ENCODE measurements around the gene PRTN3. TPM values are rescaled to one million over a fixed set of nuclear protein-coding genes. Genes with fewer than 3 reads are reported as not detected.
A peak's percentile ranks its signal among the peaks of the same experiment; 100 is the strongest.
"Not testable (repeated sequence)": the region's sequence is repeated elsewhere in the genome, so short reads cannot be mapped to it uniquely, and the experiment has no call there.

The PRTN3 gene
- total and polyA plus RNA-seq, 2 experiments from 2014 or later, result 0.44 to 0.60 TPM

- H3K27ac ChIP-seq, result no peak overlapping the region
- H3K27me3 ChIP-seq, result peaks cover 33% of the 10 kb centered on the region
- H3K9me3 ChIP-seq (ENCODE audit: low read depth), result no peaks in the 10 kb centered on the region
- DNase-seq (ENCODE audit: low read depth in 1 of 2, low spot score in 1 of 2), result no peak
- H3K4me3 ChIP-seq, result no peak overlapping the region
- no peaks in the 10 kb centered on the region for H3K36me3 ChIP-seq
- no peak for TF ChIP-seq CTCF (IDR thresholded peaks at IDR 0.05; ENCODE audit: low read depth, low read length)
- H3K4me1 ChIP-seq (ENCODE audit: low read depth), result no peaks in the 10 kb centered on the region
These were observed 5.1 kb downstream of the PRTN3 start for GRCh38 chr19:845707-846521.

GRCh38 chr19:848386-848921 lies 7.7 kb downstream of the PRTN3 start:
- Histone ChIP-seq H3K9me3 (ENCODE audit: low read depth) (no peaks in the 10 kb centered on the region), H3K27ac (no peak overlapping the region), H3K36me3 (no peaks in the 10 kb centered on the region), H3K4me3 (no peak overlapping the region), H3K27me3 (peaks cover 23% of the 10 kb centered on the region), H3K4me1 (ENCODE audit: low read depth) (no peaks in the 10 kb centered on the region)
- no peak for TF ChIP-seq CTCF (IDR thresholded peaks at IDR 0.05; ENCODE audit: low read depth, low read length)
- DNase-seq (ENCODE audit: low read depth in 1 of 2, low spot score in 1 of 2), result peak in 1 of 2 donors; percentile 50

GRCh38 chr19:849195-849594 lies 8.4 kb downstream of the PRTN3 start:
- H3K27ac ChIP-seq; H3K4me1 ChIP-seq (ENCODE audit: low read depth); H3K4me3 ChIP-seq; H3K9me3 ChIP-seq (ENCODE audit: low read depth); H3K36me3 ChIP-seq; DNase-seq (ENCODE audit: low read depth in 1 of 2, low spot score in 1 of 2): not testable (repeated sequence)
- peaks cover 17% of the 10 kb centered on the region for H3K27me3 ChIP-seq

GRCh38 chr19:850221-850978 lies 9.6 kb downstream of the PRTN3 start:
- Histone ChIP-seq H3K4me1 (ENCODE audit: low read depth) (no peaks in the 10 kb centered on the region), H3K27me3 (peaks cover 7% of the 10 kb centered on the region), H3K9me3 (ENCODE audit: low read depth) (no peaks in the 10 kb centered on the region), H3K27ac (no peak overlapping the region), H3K4me3 (no peak overlapping the region), H3K36me3 (no peaks in the 10 kb centered on the region)
- TF ChIP-seq CTCF (IDR thresholded peaks at IDR 0.05; ENCODE audit: low read depth, low read length), result no peak
- peak; percentile 24 to 100 for DNase-seq (ENCODE audit: low read depth in 1 of 2, low spot score in 1 of 2)

GRCh38 chr19:850979-851335 lies 10.2 kb downstream of the PRTN3 start:
- Histone ChIP-seq H3K9me3 (ENCODE audit: low read depth) (no peaks in the 10 kb centered on the region), H3K4me1 (ENCODE audit: low read depth) (no peaks in the 10 kb centered on the region), H3K27ac (no peak overlapping the region), H3K36me3 (no peaks in the 10 kb centered on the region), H3K4me3 (no peak overlapping the region), H3K27me3 (peaks cover 2% of the 10 kb centered on the region)
- TF ChIP-seq CTCF (IDR thresholded peaks at IDR 0.05; ENCODE audit: low read depth, low read length), result no peak
- DNase-seq (ENCODE audit: low read depth in 1 of 2, low spot score in 1 of 2), result no peak
